Right kidney (tissue), 1 donor: Measurements from ENCODE around the gene CSNK1D.

Source experiments
- DNase-seq: peaks from one replicate; pipeline ENCODE4 v3.0.0-alpha.2; 2016

Gene CSNK1D

DNA sequence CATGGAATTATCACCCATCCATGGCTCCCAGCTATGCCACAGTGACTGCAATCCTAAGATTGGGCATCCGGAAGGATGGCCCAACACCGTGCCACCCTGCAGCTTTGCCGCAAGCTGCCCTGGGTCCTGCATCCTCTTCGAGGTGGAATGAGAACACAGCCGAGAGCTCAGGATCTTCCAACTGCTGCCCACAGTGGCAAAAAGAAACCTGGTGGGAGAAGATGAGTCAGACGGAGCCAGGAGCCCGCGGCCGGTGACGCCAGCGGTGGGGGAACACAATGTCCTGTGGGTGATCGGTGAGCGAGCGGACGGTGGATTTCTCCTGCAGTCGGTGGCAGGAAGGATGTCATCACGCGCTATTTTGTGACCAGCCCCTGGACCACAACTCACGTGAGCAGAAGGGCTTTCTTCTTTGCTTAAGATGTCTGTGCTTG is 23.8 kb upstream of the CSNK1D start:
- DNase-seq = no peak

DNA sequence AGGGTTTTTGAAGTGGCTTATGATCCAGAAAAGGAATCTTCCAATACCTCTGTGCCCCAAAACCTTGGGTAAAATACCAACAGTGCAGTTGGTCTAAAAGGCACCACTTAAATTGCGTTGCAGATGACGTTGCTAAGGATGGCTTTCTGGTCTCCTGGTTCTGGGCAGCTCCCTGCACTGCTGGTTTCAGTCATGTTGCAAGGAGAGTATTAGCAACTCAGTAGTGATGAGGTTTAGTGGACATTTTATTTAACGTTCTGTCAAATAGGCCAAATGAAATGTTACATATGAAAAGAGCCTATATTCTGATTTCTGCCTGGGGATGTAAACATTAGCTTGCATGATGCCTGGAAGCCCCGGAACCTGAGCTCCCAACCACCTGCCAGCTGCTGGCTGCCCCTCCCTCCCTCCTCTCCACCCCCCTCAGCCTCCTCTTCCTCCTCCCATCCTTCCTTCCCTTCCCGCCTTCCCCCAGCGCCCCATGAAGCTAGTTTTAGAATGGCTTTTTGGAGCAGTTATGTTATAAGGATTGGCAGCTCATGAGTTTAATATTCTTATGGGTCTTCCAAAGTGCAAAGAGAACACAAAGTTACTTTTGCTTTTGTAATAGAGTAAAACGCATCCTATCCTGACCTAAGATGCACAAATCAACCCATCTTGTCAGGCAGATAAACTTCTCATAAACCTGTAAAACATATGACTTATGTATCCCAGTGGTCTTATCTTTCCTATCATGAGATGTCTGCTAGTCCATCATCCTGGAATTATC is 23.2 kb upstream of the CSNK1D start:
- no peak for DNase-seq

DNA sequence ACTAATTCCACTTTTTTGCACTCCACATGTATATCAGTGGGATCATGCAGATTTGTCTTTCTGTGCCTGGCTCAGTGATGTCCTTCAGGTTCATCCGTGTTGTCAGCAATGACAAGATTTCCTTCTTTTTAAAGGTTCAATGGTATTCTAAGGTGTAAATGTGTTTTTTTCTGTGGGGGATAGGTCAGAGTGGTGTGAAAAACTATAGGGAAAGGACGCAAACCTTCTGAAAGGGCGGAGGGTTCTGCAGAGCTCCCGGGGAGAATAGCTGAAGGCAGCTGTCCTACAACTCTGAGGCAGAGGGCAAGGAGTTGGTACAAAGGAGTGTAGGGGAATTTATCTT is 21.9 kb upstream of the CSNK1D start:
- no peak for DNase-seq

DNA sequence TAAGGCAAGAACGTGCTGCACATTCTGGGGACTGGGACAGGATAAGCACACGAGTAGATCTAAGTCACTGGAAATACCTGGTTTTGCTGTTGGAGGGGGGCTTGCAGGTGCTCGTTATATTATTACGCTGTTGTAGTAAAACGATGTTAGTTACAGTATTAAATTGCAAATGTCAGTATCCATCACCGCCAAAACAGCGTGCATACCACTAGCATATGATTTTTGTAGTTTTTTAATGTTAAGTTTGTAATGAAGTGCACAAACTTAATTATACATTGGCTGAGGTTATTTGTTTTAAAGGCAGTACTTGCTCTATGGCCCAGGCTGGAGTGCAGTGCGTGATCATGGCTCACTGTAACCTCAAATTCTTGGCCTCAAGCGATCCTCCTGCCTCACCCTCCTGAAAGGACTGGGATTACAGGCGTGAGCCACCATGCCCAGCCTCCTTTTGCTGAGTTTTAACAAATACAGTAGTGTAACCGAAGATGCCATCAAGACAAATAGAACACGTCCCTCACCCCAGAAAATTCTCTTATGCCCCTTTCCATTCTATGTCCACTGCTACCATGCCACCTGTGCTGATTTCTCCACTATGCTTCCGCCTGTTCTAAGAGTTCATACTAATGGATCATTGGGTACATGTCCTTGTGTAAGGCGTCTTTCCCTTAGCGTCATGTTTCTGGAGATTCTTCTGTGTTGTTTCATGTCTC is 20.7 kb upstream of the CSNK1D start:
- DNase-seq = no peak

DNA sequence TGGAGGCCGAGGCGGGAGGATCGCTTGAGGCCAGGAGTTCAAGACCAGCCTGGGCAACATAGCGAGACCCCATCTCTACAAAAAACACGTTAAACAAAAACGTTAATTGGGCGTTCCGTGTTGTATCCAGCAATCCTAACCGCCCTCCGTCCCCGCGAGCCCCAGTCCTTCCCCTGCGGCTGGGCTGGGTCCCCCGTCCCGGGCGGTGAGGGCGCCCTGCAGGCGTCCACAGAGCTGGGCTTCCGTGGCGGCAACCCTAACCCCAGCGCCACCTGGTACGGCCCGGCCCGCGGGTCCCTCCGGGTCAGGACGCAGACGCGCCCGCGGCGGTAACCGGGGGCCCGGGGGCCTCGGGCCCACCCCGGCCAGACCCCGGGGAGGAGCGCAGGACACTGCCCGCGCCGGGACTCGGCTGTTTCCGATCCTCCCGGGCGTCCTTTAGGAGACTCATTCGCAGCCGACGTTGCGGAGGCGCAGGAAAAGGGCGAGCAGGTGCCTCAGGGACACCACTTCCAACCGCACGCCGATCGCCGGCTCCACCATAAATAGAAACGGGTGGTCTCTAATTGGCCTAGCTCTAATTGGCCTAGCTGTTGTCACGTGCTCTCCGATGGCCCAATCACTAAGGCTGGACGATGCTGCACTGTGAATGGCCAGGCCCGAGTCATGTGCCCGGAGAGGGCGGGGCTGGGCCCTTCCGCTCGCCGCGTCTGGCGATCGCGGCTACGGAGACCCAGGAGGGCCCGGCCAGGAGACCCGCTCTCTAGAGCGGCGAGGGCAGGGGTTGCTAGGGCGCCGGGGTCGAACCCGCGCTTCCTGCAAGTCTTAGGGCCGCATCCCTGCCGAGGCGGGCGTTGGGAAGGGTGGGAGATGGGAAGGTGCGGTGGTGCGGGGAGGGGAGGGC is 19.0 kb upstream of the CSNK1D start:
- DNase-seq = peak; percentile 79

- DNase-seq = no peak
Measured at GRCh38 chr17:82291582-82292250, 18.2 kb upstream of the CSNK1D start.

DNA sequence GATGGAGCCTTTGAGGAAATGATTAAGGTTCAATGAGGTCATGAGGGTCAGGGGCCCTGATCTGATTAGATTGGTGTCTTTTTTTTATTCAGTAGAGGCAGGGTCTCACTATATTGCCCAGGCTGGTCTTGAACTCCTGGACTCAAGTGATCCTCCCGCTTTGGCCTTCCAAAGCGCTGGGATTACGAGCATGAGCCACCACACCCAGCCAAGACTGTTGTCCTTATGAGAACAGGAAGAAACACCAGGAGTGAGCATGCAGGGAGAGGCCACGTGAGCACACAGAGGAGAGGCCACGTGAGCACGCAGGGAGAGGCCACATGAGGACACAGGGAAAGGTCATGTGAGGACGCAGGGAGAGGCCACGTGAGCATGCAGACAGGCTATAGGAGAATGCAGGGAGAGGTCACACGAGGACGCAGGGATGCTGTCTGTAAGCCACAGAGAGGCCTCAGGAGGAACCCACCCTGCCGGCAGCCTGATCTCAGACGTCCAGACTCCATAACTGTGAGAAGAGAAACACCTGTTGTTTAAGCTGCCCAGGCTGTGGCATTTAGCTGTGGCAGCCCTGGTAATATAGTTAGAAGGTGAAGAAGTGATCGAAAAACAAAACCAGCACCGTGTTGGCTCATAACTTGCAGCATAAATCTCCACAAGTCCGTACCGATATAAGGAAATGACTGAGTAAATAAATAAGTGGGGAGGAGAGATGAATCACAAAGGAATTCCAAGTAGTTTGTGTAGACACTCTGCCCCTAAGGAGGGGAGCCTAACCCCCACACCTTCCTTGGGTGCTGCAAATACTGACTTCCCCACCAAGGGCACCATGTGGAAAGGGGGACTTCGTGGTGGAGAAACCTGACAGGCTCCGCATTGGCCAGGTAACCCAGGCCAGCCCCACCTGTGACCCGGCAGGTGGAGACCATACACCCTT is 14.6 kb upstream of the CSNK1D start:
- DNase-seq = no peak

- no peak for DNase-seq
Measured at GRCh38 chr17:82287013-82287867, 13.7 kb upstream of the CSNK1D start.

DNA sequence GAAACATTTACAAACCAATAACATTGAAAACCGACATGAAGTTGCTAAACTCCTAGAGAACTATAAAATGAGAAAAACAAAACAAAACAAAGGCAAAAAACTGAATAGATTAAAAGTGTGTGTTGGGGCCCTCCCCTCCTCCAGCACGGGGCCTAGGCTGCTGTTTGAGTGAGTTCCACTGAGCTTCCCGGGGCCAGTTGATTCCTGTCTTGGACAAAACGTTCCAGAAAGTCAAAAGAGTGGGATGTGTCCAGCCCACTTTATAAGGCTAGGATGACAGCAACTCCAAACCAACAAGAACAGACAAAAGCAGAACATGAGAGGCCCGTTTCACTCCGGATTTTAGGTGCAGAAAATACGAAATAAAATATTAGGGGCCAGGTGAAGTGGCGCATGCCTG is 11.6 kb upstream of the CSNK1D start:
- DNase-seq = no peak

DNA sequence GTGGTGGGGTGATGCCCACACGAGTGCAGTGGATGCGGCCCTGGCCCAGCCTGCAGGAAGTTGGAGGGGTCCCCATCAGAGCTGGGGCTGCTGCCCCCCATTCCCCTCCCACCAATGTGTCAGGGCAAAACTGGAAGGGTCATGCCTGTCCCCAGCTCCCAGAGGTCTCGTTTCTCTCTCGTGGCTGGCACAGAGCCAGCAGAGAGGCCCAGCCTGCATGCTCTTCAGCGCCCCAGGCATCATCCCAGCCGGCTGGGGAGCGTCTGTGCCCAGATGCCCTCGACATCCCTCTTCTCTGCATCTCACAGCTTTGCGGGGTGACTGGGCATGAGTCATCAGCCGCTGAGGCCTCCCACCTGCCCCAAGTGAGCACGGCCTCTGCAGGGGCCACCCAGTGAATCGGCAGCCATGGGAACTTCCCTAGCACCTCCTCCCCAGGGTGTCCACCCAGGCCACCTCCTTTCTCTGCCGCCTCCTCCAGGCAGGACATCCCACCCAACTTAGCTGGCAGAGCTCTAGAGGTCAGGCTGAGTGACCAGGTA is 9.8 kb upstream of the CSNK1D start:
- no peak for DNase-seq

DNA sequence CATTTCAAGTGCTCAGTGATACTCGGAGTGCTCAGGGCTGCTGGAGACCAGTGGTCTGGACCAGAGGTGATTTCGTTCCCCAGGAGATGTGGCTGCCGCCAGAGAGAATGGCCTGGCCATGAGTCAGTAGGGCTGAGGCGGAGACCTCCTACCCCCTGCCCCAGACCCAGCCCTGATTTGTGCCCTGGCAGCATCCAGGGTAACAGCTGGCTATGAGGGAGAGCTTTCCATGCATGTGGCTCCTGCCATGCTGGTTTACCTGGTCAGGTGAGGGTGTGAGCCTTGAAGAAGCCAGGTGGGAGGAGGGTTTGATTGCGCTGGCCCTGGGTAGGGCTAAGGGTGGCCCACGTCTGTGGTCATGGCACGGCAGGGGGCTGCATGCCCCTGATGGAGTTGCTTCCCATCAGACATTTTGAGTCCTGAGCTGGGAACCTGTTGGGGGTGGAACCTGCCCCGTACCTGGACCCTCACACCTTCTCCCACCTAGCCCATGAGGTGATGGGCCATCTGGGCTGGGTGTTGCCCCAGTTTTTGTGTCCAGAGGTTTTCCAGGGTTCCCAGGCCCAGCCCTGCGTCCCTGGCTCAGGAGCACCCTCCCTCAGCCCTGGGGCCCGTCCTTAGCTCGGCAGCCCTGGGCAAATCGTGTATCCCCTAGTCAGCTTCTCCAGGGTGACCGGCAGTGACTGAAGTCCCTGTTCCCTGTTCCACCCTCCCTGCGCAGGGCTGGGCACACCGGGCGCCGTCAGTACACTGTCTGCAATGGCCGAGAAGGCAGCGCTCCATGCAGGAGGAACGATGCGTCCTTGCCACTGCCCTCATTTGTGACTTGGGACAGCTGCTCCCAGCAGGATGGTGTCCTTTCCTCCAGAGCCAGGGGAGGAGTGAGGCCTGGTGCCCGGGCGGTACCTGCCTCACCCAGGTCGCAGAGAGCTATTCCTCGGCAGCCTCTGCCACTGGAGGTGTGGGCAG is 9.0 kb upstream of the CSNK1D start:
- DNase-seq = no peak

DNA sequence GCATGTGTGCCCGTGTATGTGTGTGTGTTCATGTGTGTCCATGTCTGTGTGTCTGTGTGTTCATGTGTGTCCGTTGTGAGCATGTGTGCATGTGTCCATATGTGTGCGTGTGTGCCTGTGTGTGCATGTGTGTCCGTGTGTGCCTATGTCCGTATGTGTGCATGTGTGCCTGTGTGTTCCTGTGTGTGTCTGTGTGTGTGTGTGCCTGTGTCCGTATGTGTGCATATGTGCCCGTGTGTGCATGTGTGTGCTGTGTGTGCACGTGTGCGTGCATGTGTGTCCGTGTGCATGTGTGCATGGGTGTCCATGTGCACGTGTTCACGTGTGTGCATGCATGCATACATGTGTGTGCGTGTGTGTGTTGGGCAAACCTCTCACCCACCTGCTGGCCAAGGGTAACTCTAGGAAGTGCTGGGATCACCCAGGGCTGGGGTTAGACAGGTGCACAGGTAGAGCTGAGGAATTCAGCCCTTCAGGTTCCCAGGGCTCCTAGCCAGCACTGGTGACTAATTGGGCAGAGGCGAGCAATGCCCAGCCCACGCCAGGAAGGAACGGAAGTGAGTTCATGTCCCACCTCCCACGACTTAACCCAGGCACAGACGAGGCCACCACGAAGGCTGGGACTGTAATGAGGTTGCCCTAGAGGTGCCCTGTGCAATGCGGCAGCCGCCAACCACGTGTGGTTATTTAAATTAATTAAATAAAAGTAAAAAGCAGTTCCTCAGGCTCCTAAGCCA is 8.2 kb upstream of the CSNK1D start:
- DNase-seq = no peak

- DNase-seq = no peak
Measured at GRCh38 chr17:82281076-82281475, 7.6 kb upstream of the CSNK1D start.

- DNase-seq = no peak
Measured at GRCh38 chr17:82280537-82280936, 7.0 kb upstream of the CSNK1D start.

DNA sequence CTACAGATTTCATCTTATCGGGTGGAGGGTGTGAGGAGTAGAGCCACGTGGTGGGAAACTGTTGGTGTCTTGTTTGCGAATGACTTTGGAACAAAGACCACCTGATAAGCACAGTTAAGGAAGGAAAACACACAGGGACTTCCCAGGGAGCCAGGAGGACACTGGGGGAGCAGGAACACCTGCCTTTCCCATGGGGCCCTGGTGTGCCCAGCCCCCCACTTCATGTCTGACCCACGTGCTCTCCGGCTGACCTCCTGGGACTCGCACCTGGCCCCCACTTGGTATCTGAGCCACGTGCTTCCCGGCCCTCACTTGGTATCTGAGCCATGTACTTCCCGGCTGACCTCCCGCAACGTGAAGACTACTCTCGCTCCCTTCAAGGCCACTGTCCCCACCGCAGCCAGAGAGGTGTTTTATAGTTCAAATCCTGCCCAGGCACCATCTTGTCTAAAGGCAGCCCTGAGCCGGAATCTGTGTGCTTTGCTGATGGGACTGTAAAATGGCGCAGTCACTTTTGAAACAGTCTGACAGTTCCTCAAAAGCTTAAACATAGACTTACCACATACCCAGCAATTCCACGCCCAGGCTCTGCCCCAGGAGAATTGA is 5.4 kb upstream of the CSNK1D start:
- no peak for DNase-seq

DNA sequence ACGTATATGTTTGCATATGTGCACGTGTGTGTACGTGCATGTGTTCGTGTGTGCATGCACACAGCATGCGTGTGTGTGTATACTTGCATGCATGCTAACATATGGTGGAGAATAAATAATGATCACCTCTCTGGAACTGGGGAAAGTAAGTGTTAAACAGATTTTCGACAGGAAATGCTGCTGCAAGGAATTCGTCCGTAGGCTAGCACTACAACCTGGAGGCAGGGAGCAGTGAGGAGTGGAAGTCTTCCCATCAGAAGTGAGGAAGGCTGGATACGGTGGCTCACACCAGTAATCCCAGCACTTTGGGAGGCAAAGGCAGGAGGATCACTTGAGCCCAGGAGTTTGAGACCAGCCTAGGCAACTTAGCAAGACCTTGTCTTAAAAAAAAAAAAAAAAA is 4.8 kb upstream of the CSNK1D start:
- DNase-seq = no peak

GRCh38 chr17:82277851-82278250 is 4.4 kb upstream of the CSNK1D start:
- DNase-seq = no peak

GRCh38 chr17:82276938-82277337 is 3.4 kb upstream of the CSNK1D start:
- no peak for DNase-seq
